ENCODE data around the gene PCDH9. TPM values are rescaled to one million over a fixed set of nuclear protein-coding genes. Genes with fewer than 3 reads are reported as not detected.

PCDH9 gene
- total RNA-seq, 1 experiment from 2014 or later: 4.2 TPM

DNA sequence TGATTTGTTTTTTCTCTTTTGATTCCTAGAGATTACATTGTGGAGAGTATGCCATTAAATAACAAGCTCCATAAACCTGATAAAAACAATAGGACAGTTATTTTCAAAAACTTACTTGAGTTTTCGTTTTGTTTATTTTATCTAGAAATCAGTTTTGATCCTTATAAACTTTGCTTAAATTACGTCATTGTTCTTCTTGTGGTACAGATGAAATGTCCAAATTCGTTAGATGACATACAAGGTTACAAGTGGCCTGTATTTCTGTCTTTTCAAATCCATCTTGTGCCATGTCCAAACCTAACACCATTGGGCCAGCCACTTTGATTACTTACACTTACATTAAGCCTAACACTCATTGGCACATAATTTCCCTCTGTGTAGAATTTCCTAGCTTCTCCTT, 372.0 kb downstream of the PCDH9 start:
- Histone ChIP-seq H3K36me3 (ENCODE audit: control insufficient read depth, insufficient read depth, low read length) (no peaks in the 10 kb centered on the region), H3K9me3 (ENCODE audit: control insufficient read depth, insufficient read depth, low read depth, low read length) (no peaks in the 10 kb centered on the region), H3K27ac (ENCODE audit: low read length) (no peak overlapping the region), H3K4me1 (ENCODE audit: control insufficient read depth, insufficient read depth, low read length) (no peaks in the 10 kb centered on the region), H3K27me3 (ENCODE audit: control insufficient read depth, insufficient read depth, low read length) (no peaks in the 10 kb centered on the region), H3K4me3 (ENCODE audit: low read depth in 2 of 2, low read length in 2 of 2) (no peak overlapping the region)
- in situ Hi-C loops (cut with HindIII; ENCODE audit: low pct_unique_long_range_greater_than_20kb, low sequenced_read_pairs): no loop called here
- intact Hi-C loops (cut with micrococcal nuclease; ENCODE audit: unreplicated experiment): no loop called here
- TF ChIP-seq SIN3A (IDR thresholded peaks at IDR 0.05; ENCODE audit: borderline replicate concordance, insufficient read depth, low read depth, low read length) (no peak), POLR2AphosphoS5 (IDR thresholded peaks at IDR 0.05; ENCODE audit: low read depth, low read length) (no peak), TCF7L2 (IDR thresholded peaks at IDR 0.05; ENCODE audit: low read depth, low read length) (no peak)
- TF ChIP-seq, protein P1, sequence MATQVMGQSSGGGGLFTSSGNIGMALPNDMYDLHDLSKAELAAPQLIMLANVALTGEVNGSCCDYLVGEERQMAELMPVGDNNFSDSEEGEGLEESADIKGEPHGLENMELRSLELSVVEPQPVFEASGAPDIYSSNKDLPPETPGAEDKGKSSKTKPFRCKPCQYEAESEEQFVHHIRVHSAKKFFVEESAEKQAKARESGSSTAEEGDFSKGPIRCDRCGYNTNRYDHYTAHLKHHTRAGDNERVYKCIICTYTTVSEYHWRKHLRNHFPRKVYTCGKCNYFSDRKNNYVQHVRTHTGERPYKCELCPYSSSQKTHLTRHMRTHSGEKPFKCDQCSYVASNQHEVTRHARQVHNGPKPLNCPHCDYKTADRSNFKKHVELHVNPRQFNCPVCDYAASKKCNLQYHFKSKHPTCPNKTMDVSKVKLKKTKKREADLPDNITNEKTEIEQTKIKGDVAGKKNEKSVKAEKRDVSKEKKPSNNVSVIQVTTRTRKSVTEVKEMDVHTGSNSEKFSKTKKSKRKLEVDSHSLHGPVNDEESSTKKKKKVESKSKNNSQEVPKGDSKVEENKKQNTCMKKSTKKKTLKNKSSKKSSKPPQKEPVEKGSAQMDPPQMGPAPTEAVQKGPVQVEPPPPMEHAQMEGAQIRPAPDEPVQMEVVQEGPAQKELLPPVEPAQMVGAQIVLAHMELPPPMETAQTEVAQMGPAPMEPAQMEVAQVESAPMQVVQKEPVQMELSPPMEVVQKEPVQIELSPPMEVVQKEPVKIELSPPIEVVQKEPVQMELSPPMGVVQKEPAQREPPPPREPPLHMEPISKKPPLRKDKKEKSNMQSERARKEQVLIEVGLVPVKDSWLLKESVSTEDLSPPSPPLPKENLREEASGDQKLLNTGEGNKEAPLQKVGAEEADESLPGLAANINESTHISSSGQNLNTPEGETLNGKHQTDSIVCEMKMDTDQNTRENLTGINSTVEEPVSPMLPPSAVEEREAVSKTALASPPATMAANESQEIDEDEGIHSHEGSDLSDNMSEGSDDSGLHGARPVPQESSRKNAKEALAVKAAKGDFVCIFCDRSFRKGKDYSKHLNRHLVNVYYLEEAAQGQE (IDR thresholded peaks at IDR 0.05; ENCODE audit: insufficient read depth in 1 of 2, low read depth in 2 of 2, low read length in 1 of 2): no peak
- TF ChIP-seq, protein P2, sequence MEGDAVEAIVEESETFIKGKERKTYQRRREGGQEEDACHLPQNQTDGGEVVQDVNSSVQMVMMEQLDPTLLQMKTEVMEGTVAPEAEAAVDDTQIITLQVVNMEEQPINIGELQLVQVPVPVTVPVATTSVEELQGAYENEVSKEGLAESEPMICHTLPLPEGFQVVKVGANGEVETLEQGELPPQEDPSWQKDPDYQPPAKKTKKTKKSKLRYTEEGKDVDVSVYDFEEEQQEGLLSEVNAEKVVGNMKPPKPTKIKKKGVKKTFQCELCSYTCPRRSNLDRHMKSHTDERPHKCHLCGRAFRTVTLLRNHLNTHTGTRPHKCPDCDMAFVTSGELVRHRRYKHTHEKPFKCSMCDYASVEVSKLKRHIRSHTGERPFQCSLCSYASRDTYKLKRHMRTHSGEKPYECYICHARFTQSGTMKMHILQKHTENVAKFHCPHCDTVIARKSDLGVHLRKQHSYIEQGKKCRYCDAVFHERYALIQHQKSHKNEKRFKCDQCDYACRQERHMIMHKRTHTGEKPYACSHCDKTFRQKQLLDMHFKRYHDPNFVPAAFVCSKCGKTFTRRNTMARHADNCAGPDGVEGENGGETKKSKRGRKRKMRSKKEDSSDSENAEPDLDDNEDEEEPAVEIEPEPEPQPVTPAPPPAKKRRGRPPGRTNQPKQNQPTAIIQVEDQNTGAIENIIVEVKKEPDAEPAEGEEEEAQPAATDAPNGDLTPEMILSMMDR (IDR thresholded peaks at IDR 0.05): no peak
- ATAC-seq (no peak), DNase-seq (ENCODE audit: low read depth, low spot score) (no peak)
- CTCF ChIA-PET: no interaction called here
- POLR2A ChIA-PET: no interaction called here
- BruUV-seq (replicated peaks): no TSS peak

DNA sequence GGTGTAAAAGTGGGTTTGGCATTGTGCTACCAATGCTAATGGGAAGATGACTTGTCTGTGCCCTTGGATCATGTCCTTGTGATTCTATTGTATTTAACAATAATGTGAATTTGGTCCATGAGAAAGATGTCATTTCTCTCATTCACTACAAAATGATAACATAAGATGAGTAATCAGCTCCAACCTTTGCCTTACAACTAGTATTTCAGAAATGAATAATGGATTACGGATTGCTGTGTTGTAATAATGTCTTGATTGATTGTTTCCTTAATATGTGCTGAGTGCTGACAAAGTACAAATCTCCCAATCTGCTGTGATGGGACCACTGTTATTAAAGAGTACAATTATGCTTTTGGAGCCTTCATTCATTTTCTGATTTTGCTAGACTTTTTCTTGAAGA, 375.0 kb downstream of the PCDH9 start:
- no peaks in the 10 kb centered on the region for H3K27me3 ChIP-seq (ENCODE audit: control insufficient read depth, insufficient read depth, low read length)
- no peaks in the 10 kb centered on the region for H3K4me1 ChIP-seq (ENCODE audit: control insufficient read depth, insufficient read depth, low read length)
- intact Hi-C loops (cut with micrococcal nuclease; ENCODE audit: unreplicated experiment): no loop called here
- H3K4me3 ChIP-seq (ENCODE audit: low read depth in 2 of 2, low read length in 2 of 2): no peak overlapping the region
- in situ Hi-C loops (cut with HindIII; ENCODE audit: low pct_unique_long_range_greater_than_20kb, low sequenced_read_pairs): no loop called here
- H3K36me3 ChIP-seq (ENCODE audit: control insufficient read depth, insufficient read depth, low read length): no peaks in the 10 kb centered on the region
- no peaks in the 10 kb centered on the region for H3K9me3 ChIP-seq (ENCODE audit: control insufficient read depth, insufficient read depth, low read depth, low read length)
- CTCF ChIA-PET: no interaction called here
- no peak overlapping the region for H3K27ac ChIP-seq (ENCODE audit: low read length)
- DNase-seq (ENCODE audit: low read depth, low spot score) (no peak), ATAC-seq (no peak)
- BruUV-seq (replicated peaks): no TSS peak
- POLR2A ChIA-PET: no interaction called here
- TF ChIP-seq, protein P2 (IDR thresholded peaks at IDR 0.05): no peak
- TF ChIP-seq SIN3A (IDR thresholded peaks at IDR 0.05; ENCODE audit: borderline replicate concordance, insufficient read depth, low read depth, low read length): no peak
- TF ChIP-seq POLR2AphosphoS5 (IDR thresholded peaks at IDR 0.05; ENCODE audit: low read depth, low read length): no peak
- no peak for TF ChIP-seq TCF7L2 (IDR thresholded peaks at IDR 0.05; ENCODE audit: low read depth, low read length)
- TF ChIP-seq, protein P1 (IDR thresholded peaks at IDR 0.05; ENCODE audit: insufficient read depth in 1 of 2, low read depth in 2 of 2, low read length in 1 of 2): no peak
